ENCODE results near the gene SLU7.

Gene SLU7

GRCh38 chr5:160399402-160400353 lies 19.2 kb downstream of the SLU7 start, which contains the start of gene FAM200C:
Gene FAM200C (minus strand): TSS chr5:160400054. CDS start chr5:160395490, 4,564 bp downstream.
- DNase-seq: peak; percentile 56 to 67

GRCh38 chr5:160398806-160399205 lies 20.1 kb downstream of the SLU7 start:
- no peak for DNase-seq

- no peak for DNase-seq
Observed at GRCh38 chr5:160397492-160397891, 21.4 kb downstream of the SLU7 start.

GRCh38 chr5:160395111-160395510 lies 23.8 kb downstream of the SLU7 start:
- no peak for DNase-seq

- DNase-seq: no peak
Observed at GRCh38 chr5:160390787-160391696, 27.8 kb downstream of the SLU7 start.

- DNase-seq: no peak
Observed at GRCh38 chr5:160387445-160387844, 31.4 kb downstream of the SLU7 start.

GRCh38 chr5:160385496-160385895 lies 33.4 kb downstream of the SLU7 start:
- DNase-seq: no peak

- DNase-seq: no peak
Observed at GRCh38 chr5:160384681-160385080, 34.2 kb downstream of the SLU7 start.

- no peak for DNase-seq
Observed at GRCh38 chr5:160382346-160382745, 36.5 kb downstream of the SLU7 start.

- DNase-seq: no peak
Observed at GRCh38 chr5:160380041-160380440, 38.8 kb downstream of the SLU7 start.

- no peak for DNase-seq
Observed at GRCh38 chr5:160379511-160379910, 39.4 kb downstream of the SLU7 start.

- no peak for DNase-seq
Observed at GRCh38 chr5:160378330-160378729, 40.6 kb downstream of the SLU7 start.

- no peak for DNase-seq
Observed at GRCh38 chr5:160377651-160378050, 41.2 kb downstream of the SLU7 start.

GRCh38 chr5:160376416-160376815 lies 42.5 kb downstream of the SLU7 start:
- DNase-seq: no peak

GRCh38 chr5:160375701-160376100 lies 43.2 kb downstream of the SLU7 start:
- no peak for DNase-seq

GRCh38 chr5:160375166-160375565 lies 43.7 kb downstream of the SLU7 start:
- DNase-seq: no peak

- DNase-seq: no peak
Observed at GRCh38 chr5:160371294-160371693, 47.6 kb downstream of the SLU7 start.

- DNase-seq: no peak
Observed at GRCh38 chr5:160370713-160371034, 48.2 kb downstream of the SLU7 start.

GRCh38 chr5:160369990-160370712 lies 48.7 kb downstream of the SLU7 start, which contains the start of gene C1QTNF2:
Gene C1QTNF2 (minus strand): TSS chr5:160370626. CDS start chr5:160355011, 15,615 bp downstream.
- DNase-seq: peak; percentile 3 to 8

GRCh38 chr5:160367885-160368284 lies 51.0 kb downstream of the SLU7 start:
- no peak for DNase-seq

- DNase-seq: no peak
Observed at GRCh38 chr5:160367261-160367660, 51.6 kb downstream of the SLU7 start.

GRCh38 chr5:160366230-160366629 lies 52.7 kb downstream of the SLU7 start:
- DNase-seq: no peak
